NCI-H1930 (cell line): ENCODE results near the gene TPRG1L.
"Not testable (repeated sequence)": the region's sequence is repeated elsewhere in the genome, so short reads cannot be mapped to it uniquely, and the experiment has no call there.

Experiments
- DNase-seq, 2 experiments: peaks; one replicate each; lab custom pipeline; 2025; lab: John Stamatoyannopoulos, UW

TPRG1L gene

DNA sequence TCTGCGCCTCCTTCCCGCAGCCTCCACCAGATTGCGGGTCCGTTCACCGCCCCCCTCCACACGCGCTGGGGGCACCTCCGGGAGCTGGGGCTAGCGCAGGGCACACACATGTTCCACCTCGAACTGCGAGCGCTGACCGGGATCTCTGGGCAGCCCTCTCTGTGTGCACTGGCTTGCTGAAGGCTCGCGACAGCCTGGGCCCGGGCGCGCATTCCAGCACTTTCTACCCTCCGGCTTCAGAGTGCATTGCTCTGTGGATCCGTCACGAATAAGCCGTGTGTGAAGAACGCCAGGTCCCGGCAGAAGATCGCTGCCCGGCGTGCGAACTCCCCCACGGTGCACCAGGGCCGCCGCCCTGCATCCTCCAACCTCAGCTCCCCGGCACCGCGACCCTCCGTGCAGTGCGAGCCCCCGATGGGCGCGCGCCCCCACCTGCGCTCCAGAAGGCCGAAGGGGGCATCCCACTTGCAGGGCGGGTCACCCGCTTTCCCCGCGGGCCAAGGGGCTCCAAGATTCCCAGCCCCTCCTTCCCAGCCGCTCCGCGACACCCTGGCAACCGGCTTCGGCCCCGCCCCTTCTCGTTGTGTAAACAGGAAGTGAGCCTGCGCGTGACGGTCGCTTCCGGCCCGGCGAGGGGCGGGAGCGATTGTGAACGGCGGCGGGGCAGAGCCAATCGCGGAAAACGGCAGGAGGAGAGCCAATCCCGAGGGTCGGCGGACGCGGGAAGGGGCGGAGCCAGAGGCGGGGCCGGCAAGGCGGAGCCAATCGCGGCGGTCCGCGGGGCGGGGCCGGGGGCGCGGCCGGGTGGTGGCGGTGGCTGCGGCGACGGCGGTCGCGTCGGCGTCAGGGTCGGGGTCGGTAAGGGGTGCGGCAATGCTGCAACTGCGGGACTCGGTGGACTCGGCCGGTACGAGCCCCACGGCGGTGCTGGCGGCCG is at the start of gene TPRG1L:
TSS of gene TPRG1L (plus strand) at position 816 of the 937 bp plus-strand sequence. CDS start at position 874, 58 bp downstream.
- DNase-seq: peak; percentile 94 to 97

DNA sequence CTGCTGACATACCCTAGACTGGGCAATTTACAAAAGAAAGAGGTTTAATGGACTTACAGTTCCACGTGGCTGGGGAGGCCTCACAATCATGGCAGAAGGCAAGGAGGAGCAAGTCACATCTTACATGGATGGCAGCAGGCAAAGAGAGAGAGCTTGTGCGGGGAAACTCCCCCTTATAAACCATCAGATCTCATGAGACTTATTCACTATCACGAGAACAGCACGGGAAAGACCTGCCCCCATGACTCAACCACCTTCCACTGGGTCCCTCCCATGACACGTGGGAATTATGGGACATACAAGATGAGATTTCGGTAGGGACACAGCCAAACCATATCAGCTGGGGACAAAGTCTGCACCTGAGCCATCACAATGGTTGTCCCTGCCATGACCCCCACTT is 49.3 kb upstream of the TPRG1L start:
- DNase-seq: not testable (repeated sequence)

DNA sequence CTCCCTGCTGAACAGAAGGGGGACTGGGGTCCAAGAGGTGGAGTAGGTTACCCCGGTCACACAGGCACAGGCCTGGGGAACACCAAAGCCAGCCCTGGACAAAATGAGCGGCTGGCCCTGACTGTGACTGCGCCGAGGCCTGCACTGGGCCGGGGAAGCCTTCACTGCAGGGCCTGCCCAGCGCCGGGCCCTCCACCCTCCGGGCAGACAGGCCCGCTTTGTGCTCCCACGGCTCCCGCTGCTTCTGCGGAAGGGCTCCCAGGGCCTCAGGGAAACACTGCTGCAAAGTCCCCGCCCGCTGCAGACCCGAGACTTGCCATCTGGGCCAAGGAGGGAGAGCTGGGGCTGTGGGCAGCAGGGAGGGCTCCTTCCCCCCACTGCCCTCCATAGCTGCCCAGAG is 48.8 kb upstream of the TPRG1L start:
- DNase-seq: no peak

DNA sequence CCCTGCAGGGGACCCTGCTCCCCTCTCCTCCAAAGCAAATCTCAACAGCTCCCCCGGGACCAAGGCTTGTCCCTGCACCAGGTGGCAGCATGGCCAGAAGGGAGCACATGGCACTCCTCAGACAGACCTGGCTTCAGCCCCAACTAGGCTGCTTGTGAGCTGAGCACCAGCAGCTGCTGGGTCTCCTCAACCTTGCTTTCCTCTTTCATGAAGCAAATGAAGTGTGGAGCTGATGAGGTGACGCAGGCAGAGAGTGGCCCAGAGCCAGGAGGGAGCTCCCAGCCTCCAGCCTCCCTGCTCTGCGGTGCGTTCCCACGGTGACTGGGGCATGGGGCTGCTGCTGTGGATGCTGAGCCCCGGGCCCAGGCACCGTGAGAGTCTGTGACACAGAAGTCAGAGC is 47.5 kb upstream of the TPRG1L start:
- no peak for DNase-seq

DNA sequence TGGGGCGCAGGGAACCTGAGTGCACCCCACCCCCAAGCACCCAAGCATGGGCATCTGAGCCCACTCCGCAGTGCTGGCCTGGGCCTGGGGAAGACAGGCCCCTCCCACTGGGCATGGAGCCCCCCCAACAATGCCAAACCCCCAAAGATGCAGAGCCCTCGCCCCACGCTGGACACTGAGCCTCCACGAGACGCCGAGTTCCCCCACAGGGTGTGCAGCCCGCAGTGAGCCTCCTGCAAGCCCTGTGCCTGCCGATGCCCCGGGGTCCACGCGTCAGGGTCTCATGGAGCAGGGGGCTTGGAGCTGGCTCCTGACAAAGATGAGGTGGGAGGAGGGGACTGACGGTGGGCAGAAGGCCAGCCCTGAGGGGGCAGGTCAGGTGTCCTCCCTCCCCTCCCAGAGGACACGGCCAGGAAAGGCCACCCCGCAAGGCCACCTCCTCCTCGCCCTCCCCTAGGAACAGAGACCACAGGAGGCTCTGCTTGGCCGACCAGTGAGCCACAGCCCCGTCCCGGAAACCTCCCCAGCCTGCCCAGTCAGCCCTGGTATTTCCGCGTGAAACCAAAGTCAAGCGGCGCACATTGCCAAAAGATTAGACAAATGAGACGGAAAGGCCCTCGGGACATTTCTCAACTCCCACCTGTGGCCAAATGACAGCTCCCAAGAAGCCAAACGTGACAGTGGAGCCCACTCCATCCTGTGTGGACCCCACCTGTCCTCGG is 46.9 kb upstream of the TPRG1L start:
- no peak for DNase-seq

DNA sequence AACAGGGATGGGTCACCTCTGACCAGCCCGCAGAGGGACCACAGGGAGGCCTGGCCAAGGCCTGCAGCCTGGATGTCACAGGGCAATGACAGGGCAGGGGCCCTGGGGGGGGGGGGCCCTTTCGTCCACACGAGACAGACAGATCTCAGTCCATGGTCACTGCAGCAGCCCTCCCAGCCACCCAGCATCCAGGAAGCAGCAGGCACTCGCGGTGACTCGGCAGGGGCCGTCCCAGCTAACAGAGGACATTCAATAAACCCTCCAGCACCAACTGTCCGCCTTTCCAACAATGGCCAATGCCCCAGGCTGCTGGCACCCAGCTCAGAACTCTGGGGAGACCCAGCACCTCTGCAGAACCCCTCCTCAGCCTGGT is 46.4 kb upstream of the TPRG1L start:
- no peak for DNase-seq

DNA sequence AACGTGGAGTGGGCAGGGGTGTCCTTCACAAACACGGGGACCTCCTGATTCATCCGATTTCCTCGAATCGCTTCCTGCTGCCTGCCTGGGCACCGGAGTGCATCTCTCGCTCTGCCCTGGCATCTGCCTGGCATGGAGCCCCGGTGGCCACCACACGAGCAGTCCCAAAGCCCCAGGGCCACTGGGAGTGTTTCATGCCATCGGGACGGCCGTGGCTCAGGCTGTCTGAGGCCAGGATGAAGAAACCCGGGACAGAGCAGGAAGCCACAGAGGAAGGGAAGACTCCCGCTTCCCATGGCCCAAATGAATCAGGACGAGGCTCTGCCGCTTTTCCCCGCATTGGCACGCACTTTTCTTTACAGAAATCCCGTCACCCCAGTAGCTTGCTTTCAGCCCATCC is 45.9 kb upstream of the TPRG1L start:
- no peak for DNase-seq

DNA sequence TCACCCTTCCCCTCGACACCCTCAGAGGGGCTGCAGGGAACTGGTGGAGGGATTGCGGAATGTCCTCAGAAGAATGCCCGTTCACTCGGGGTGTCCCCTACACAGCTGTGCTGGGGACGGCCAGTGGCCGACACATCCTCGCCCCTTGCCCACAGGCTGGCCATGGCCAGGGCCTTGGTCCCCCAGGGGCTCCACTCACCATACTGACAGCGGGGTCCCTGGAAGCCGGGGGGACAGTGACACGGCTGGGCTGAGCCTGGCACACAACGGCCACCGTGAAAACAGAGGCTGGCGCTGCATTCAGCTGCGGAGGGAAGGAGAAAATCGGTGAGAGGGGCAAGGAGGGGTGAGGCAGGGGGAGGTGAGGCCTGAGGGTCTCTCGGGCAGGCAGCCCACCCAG is 45.2 kb upstream of the TPRG1L start:
- no peak for DNase-seq

DNA sequence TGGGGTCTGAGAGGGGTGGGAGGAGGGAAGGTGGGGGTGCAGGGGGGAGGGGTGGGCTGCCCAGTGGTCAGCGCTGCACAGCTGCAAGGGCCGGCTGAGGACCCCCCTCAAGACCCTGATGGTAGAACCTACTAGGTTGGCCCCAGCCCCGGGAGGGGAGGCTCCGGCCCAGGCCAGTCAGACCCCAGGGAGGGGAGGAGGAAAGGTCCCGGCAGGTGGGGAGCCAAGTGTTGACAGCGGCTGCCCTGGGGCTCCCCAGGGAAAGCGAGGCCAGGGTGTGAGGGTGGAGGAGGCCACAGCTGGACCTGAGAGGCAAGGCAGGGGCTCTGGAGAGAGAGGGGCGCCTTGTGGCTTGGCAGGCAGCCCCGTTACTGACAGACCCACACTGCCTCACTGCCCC is 44.6 kb upstream of the TPRG1L start:
- no peak for DNase-seq

DNA sequence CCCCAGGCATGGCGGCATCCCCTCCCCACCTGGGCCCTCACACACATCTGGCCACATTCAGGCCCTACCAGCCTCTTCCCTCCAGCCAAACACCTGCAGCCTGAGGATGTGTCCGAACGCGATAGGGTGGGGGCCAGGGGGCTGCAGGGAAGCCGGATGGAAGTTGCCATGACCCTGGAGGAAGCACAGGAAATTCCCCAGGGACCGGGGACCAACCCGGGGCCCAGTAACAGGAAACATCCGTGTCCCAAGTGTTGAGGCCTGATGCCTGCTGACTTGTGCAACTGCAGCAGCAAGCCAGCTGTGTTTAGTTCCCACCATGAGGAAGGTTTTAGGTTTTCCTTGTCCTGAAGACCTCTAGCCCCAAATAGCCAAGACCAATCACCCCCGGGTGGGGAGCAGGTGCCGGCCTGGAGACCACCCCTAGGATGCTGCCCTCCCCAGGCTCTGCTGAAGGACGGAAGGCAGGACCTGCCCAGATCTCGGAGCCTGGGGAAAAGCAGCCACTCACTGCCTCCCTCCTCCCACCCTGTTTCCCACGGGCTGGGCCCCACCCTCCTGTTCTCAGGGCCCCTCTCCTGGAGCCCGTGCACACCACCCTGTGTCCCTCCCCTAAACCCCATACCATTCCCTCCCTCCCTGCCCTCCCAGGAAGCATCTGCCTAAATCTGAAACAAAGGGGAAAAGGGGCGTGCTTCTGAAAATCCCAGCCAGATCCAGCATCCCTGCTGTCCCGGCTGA is 43.3 kb upstream of the TPRG1L start:
- DNase-seq: no peak

DNA sequence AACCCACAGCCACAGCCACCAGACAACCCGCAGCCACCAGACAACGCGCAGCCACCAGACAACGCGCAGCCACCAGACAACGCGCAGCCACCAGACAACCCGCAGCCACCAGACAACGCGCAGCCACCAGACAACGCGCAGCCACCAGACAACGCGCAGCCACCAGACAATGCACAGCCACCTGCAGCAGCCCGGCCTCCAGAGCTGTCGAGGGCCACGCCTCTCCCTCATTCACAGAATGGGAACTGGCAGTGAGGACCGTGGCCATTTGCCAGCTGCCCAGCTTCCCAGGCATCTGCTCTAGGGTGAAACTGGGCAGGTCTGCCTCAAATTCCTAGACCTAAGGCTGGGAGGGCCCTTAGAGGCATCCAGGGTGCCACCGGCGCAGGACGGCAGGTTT is 41.1 kb upstream of the TPRG1L start:
- DNase-seq: not testable (repeated sequence)

DNA sequence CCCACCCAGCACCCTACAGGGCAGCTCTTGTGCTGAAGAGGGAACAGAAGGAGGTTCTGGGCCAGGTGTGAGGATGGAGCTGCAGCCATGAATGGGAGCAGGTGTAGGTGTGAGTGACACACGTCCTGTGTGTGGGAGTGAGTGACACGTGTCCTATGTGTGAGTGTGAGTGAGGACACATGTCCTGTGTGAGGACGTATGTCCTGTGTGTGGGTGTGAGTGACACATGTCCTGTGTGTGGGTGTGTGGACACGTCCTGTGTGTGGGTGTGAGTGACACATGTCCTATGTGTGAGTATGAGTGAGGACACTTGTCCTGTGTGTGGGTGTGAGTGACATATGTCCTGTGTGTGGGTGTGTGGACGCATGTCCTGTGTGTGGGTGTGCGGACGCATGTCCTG is 39.9 kb upstream of the TPRG1L start:
- DNase-seq: no peak

DNA sequence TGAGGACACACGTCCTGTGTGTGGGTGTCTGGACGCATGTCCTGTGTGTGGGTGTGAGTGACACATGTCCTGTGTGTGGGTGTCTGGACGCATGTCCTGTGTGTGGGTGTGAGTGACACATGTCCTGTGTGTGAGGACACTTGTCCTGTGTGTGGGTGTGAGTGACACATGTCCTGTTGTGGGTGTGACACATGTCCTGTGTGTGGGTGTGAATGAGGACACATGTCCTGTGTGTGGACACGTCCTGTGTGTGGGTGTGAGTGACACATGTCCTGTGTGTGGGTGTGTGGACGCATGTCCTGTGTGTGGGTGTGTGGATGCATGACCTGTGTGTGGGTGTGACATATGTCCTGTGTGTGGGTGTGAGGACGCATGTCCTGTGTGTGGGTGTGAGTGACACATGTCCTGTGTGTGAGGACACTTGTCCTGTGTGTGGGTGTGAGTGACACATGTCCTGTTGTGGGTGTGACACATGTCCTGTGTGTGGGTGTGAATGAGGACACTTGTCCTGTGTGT is 39.4 kb upstream of the TPRG1L start:
- DNase-seq: not testable (repeated sequence)

DNA sequence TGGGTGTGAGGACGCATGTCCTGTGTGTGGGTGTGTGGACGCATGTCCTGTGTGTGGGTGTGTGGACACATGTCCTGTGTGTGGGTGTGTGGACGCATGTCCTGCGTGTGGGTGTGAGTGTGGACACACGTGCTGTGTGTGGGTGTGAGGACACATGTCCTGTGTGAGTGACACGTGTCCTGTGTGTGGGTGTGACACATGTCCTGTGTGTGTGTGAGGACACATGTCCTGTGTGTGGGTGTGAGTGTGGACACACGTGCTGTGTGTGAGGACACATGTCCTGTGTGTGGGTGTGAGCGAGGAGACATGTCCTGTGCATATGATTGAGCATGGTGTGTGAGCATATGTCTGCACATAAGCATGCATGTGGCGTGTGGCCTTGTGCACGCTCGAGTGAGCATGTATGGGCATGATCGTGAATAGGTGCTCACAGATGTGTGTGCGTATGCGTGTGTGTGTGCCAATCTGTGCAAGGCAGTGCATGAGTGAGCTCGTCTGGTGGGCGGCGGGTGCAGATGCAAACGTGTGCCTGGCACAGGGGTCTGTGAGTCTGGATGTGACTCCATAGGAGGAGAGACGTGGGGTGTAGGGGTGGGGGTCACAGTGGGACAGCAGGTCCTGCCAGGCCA is 38.8 kb upstream of the TPRG1L start:
- no peak for DNase-seq

DNA sequence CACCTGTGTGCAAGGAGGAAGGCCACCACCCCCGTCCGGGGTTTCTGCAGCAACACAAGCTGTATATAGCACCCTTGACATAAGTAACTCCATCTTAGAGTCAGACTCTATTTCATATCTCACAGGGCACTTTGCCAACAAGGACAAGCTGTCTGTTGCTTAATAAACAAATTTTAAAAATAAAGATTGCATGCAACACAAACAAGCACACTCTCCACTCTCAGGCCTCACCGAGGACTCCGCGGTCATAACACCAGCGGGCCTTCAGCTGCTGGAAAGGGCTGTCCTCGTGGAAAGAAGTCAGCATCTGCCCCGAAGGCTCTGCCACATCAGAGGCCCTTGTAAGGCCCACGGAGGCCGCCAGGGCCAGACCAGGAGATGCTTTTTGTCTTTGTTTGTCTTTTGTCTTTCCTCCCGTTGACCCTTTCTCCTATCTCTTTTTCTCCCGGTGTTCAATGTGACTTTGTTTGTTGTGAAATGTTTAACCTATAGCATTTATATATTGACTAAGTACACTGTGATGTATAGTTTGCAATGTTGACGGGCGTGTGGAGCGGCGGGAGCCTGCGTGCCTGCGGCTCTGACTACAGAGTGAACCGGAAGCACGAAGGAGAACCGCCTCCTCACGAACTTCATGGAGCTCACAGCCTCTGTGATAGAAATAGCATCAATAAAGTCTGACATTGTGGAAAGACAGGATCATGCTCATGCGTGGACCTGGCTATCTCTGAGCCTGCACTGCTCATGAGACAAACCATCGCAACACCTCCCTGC is 37.6 kb upstream of the TPRG1L start:
- no peak for DNase-seq

DNA sequence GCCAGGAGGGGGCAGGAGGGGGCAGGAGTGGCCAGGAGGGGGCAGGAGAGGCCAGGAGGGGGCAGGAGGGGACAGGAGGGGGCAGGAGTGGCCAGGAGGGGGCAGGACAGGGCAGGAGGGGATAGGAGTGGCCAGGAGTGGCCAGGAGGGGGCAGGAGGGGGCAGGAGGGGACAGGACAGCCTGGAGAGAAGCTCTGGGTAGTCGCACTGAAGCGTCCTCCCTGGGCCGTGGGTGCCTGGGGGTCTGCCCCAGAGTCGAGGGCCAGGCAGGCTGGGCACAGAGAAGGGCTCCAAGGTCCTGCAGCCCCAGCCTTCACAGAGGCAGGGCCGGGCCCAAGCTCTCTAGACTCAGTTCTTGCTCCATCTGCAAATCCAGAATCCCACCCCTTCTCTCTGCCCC is 36.4 kb upstream of the TPRG1L start:
- no peak for DNase-seq

DNA sequence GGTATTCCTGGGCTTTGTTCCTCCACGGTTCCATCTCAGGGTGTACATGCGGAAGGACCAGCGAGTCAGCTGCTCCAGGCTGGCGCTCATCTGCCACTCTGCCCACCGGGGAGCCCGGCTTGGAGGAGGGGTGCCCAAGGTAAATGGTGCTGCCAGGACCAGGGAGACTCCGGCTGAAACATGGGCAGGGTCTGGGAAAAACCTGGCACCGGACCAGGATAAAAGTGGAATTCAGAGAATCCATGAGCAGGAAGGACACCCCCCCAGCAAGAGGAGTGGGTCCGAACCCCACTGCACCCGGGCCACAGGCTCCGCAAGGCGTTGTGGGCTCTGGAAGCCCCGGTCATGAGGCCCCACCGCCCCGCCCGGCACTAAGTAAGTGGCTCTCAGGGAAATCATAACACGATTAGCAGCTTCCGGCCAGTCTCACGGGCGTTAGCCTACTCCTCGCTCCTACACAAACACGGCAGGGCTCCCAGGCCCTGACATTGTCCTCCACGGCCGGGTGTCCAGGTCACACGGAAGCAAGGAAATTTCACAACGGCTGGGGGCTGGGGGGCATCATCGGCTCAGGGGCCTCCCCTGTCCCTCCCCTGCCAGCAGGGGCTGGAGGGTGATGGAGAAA is 34.6 kb upstream of the TPRG1L start:
- no peak for DNase-seq

DNA sequence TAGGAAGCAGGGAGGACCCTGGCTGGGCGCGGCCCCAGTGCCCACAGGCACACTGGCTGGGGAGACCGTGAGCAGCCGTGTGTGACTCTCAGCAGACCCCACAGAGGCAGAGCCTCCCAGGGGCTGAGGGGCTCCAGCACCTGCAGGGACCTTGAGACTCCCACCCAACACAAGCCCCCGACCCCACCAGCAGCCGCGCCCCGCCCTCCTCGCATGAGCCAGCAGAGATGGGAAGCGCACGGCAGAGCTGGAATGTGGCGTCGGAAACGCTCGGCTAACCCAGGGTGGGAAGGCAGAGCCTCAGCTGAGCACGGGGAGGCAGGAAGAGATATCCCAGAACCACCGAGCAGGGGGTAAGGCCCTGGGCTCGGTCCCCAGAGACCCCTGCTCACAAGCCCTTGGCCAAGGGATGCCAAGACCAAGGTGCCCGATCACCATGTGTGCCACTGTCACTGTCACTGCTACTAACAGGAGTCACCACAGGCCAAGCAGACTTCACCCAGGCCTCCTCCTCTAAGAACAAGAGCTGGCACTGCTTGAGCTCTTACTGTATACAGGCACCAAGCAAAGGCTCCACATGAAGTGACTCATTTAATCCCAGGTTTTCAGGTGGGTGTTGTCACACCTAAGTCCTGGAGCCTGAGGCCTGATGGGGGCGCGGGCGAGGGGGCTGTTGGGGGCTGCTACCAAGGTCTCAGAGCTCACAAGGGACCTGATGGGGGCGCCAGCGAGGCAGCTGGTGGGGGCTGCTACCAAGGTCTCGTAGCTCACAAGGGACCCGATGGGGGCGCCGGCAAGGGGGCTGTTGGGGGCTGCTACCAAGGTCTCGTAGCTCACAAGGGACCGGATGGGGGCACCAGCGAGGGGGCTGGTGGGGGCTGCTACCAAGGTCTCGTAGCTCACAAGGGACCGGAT is 33.6 kb upstream of the TPRG1L start:
- no peak for DNase-seq

DNA sequence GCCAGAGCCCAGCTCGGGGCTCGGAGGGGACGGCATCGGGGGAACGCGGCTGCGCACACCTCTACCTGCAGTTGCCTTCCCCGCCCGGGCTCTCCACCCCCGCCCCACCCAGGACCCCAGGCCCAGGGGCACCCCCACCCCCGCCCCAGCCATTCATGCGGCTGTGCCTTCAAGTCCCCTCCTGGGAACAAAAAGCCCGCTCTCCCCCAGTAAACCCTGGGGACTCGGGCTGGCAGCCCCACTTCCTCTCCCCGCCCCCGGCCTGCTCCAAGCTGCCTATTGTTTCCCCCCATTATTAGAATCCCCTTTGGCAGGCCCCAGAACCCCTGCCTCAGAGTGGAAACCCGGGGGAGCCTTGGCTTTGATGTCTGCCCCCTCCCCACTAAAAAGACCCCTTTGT is 31.5 kb upstream of the TPRG1L start:
- no peak for DNase-seq

DNA sequence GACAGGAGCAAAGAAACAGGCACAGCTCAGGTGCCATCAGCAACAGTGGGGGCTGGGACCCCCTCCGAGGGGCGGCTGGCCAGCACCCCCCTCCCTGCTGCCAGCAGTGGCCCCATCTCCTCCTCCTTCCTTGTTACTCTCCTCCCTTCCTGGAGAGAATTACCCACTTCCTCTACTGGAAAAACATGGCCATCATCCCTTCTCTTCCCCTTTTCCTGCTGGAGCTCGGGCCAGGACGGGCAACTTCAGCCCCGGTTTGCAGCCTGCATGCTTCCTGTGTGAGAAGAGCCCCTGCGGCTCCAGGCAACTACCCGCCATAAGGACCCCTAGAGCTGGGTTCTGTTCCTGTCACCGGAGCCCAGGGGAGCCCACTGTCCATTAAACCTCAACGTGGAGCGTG is 31.1 kb upstream of the TPRG1L start:
- DNase-seq: no peak
